Uterus (tissue), 4 donors: ENCODE data around the gene DNASE1L3. TPM values are rescaled to one million over a fixed set of nuclear protein-coding genes. Genes with fewer than 3 reads are reported as not detected.

Experiments used
- DNase-seq, 2 donors: peaks; one replicate each; pipeline ENCODE4 v3.0.0-alpha.2; 2019 to 2020
- H3K27ac ChIP-seq, 2 donors: fragments of 200-600 bp; sonication (generic); 1 replicate in 1 of 2; 2 replicates in 1 of 2; pipeline ENCODE4 v1.5.1; 2016 to 2018
- H3K27me3 ChIP-seq, 2 donors: fragments of 200-600 bp; sonication (generic); one replicate each; pipeline ENCODE4 v1.5.1; 2018 to 2019; ENCODE audit warnings: control low read depth in 1 of 2
- H3K36me3 ChIP-seq, 2 donors: fragments of 200-600 bp; sonication (generic); one replicate each; pipeline ENCODE4 v1.5.1; 2019; ENCODE audit warnings: control low read depth in 1 of 2
- H3K4me1 ChIP-seq, 2 donors: fragments of 200-600 bp; sonication (generic); one replicate each; pipeline ENCODE4 v1.5.1; 2018 to 2019; ENCODE audit warnings: control low read depth in 1 of 2
- H3K4me3 ChIP-seq, 2 donors: fragments of 200-600 bp; sonication (generic); 1 replicate in 1 of 2; 2 replicates in 1 of 2; pipeline ENCODE4 v1.5.1; 2018 to 2019; ENCODE audit warnings: mild to moderate bottlenecking in 1 of 2
- H3K9me3 ChIP-seq, 2 donors: fragments of 200-600 bp; sonication (generic); one replicate each; pipeline ENCODE4 v1.5.1; 2019; ENCODE audit warnings: control low read depth in 1 of 2
- POLR2A ChIP-seq, 2 donors: fragments of 450-650 bp; IDR thresholded peaks; one replicate each; pipeline ENCODE4 v1.6.1; 2016; ENCODE audit warnings: antibody characterized with exemption in 2 of 2, mild to moderate bottlenecking in 1 of 2, moderate library complexity in 1 of 2
- intact Hi-C: fragments of 100-400 bp; cut with DNase I; formaldehyde crosslinking; loops from one replicate; pipeline ENCODE4 v1.15.1; 2023; ENCODE audit warnings: low total_unique reads
- total RNA-seq, 4 donors: library from RNA; depleted of rRNA in 3 of 4; stranded (reverse); fragments of >200 nt in 3 of 4; gene quantifications; one replicate each; pipeline versions ENCODE4 v1.1.0 to v1.2.4, GENCODE V29; 2014 to 2023
- TF ChIP-seq, protein P1 (sequence below), 4 experiments: fragments of 200-600 bp in 2 of 4; fragments of 450-650 bp in 2 of 4; sonication (generic) in 2 of 4; IDR thresholded peaks; one replicate each; pipeline ENCODE4 v1.5.1; 2016 to 2019; ENCODE audit warnings: antibody characterized with exemption in 4 of 4, mild to moderate bottlenecking in 2 of 4, moderate library complexity in 1 of 4
- donor health status: DM: yes; HTN: yes; CAD: no.

Gene DNASE1L3
- total RNA-seq, 4 donors from 2014 or later: 0.77 to 3.2 (median 2.4) TPM

DNA sequence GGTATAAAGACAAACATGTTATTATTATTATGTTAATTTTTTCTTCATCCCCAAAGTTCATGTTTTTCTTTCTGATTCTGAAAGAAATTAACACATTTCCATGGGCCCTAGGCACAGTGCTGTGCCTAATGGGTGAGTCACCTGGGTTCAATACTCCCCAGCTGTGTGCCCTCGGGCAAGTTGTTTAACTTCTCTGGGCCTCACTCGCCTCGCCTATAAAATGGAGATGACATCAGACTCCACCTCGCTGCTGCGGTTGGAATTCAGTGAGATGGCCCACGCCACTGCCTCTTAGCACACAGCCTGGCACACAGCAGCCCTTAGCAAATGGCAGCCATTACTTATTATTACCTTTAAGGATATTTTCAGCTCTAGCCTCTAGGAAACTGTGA lies 22.6 kb downstream of the DNASE1L3 start:
- Histone ChIP-seq H3K4me1 (no peaks in the 10 kb centered on the region), H3K27ac (peak overlapping the region in 1 of 2 donors; percentile 47), H3K9me3 (no peaks in the 10 kb centered on the region), H3K27me3 (no peaks in the 10 kb centered on the region), H3K4me3 (no peak overlapping the region), H3K36me3 (no peaks in the 10 kb centered on the region)
- TF ChIP-seq, protein P1, sequence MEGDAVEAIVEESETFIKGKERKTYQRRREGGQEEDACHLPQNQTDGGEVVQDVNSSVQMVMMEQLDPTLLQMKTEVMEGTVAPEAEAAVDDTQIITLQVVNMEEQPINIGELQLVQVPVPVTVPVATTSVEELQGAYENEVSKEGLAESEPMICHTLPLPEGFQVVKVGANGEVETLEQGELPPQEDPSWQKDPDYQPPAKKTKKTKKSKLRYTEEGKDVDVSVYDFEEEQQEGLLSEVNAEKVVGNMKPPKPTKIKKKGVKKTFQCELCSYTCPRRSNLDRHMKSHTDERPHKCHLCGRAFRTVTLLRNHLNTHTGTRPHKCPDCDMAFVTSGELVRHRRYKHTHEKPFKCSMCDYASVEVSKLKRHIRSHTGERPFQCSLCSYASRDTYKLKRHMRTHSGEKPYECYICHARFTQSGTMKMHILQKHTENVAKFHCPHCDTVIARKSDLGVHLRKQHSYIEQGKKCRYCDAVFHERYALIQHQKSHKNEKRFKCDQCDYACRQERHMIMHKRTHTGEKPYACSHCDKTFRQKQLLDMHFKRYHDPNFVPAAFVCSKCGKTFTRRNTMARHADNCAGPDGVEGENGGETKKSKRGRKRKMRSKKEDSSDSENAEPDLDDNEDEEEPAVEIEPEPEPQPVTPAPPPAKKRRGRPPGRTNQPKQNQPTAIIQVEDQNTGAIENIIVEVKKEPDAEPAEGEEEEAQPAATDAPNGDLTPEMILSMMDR (IDR thresholded peaks at IDR 0.05): no peak
- no peak for TF ChIP-seq POLR2A (IDR thresholded peaks at IDR 0.05)
- intact Hi-C loops: no loop called here
- no peak for DNase-seq

DNA sequence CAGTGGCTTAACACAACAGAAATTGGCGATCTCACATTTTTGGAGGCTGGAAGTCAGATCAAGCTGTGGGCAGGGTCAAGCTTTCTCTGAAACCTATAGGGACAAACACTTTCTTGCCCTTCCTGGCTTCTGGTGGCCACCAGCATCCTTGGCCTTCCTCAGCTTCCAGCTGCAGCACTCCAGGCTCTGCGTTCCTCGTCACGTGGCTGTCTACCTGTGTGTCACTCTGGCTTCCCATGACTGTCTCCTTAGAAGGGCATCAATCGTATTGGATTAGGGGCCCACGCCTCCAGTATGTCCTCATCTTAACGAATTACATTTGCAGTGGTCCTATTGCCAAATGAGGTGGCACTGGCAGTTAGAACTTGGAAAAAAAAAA lies 25.8 kb downstream of the DNASE1L3 start:
- no peak for DNase-seq
- intact Hi-C loops: no loop called here
- no peak overlapping the region for H3K4me3 ChIP-seq
- no peaks in the 10 kb centered on the region for H3K27me3 ChIP-seq
- no peak overlapping the region for H3K27ac ChIP-seq
- H3K4me1 ChIP-seq: no peaks in the 10 kb centered on the region
- TF ChIP-seq POLR2A (IDR thresholded peaks at IDR 0.05): no peak
- TF ChIP-seq, protein P1 (IDR thresholded peaks at IDR 0.05): no peak
- no peaks in the 10 kb centered on the region for H3K9me3 ChIP-seq
- no peaks in the 10 kb centered on the region for H3K36me3 ChIP-seq

DNA sequence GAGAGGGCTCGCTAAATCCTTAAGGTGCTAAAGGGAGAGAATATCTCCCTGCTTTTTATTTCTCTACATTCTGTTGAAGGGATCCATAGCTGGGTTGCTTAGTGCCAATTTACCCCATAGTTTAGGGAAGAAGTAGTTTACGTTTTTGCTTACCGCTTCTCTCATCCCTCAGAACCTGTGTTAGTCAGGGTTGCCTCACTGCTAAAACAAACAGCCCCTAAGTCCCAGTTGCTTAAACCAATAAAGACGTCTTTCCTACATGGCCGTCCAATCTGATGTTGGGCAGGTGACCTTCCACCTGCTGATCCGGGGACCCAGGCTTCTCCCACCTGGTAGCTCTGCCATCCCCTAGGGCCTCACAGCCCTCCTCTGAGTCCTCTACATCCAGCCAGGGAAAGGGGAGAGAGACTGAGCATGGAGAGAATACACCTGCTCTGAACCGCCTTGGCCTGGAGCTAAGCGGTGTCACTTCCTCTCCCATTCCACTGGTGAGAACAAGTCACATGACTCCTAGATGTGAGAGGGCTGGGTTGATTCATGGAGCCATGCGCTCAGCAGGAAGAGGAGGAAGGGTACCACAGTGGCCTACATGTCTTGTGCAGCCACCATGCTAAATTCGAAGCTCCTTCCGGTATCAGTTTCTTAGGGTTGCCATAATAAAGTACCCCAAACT lies 26.3 kb downstream of the DNASE1L3 start:
- Histone ChIP-seq H3K27me3 (no peaks in the 10 kb centered on the region), H3K9me3 (no peaks in the 10 kb centered on the region), H3K4me3 (no peak overlapping the region), H3K36me3 (no peaks in the 10 kb centered on the region), H3K27ac (no peak overlapping the region), H3K4me1 (no peaks in the 10 kb centered on the region)
- TF ChIP-seq, protein P1 (IDR thresholded peaks at IDR 0.05): no peak
- TF ChIP-seq POLR2A (IDR thresholded peaks at IDR 0.05): no peak
- no peak for DNase-seq
- intact Hi-C loops: no loop called here

DNA sequence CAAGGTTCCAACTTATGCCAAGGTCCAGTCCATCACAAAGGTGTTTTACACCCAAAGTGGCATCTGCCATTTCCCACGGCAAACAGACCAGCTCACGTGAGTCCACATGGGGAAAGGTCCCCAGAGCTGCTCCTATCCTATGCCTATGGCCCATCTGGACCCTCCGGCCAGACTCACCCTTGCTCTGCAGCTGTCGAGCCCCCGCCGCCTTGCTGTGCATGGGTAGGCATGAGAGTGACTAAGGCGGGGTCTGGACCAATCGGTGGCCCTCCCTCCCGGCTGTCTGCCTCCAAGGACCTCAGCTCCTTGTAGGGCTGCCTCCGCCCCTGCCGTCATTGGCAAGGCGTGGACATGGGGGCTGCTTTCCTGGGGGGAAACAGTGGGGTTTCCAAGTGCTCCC lies 26.9 kb downstream of the DNASE1L3 start:
- no peak for TF ChIP-seq POLR2A (IDR thresholded peaks at IDR 0.05)
- TF ChIP-seq, protein P1 (IDR thresholded peaks at IDR 0.05): no peak

DNA sequence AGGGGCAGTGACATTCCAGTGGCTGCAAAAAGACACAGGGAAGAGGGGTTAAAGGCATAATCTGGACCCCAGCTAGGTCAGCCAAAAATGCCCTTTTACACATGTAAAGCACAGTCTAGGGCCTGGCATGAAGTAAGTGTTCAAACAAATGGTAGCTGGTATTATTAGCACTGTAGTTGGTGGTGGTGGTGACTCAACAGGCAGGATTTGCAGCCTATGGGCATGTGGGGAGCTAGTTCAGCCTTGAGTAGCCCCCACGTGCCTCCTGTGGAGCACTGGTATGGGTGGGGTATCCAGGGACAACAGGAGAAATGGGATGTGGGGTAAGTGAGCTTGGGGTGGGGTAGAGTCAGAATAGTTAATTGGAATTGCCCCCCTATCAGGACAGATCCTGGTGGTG lies 27.6 kb downstream of the DNASE1L3 start:
- H3K4me1 ChIP-seq: no peaks in the 10 kb centered on the region
- DNase-seq: no peak
- no peak overlapping the region for H3K4me3 ChIP-seq
- no peaks in the 10 kb centered on the region for H3K27me3 ChIP-seq
- intact Hi-C loops: no loop called here
- no peaks in the 10 kb centered on the region for H3K9me3 ChIP-seq
- H3K36me3 ChIP-seq: no peaks in the 10 kb centered on the region
- TF ChIP-seq POLR2A (IDR thresholded peaks at IDR 0.05): no peak
- TF ChIP-seq, protein P1 (IDR thresholded peaks at IDR 0.05): no peak
- no peak overlapping the region for H3K27ac ChIP-seq

More for the DNA sequence above, 26.9 kb downstream of the DNASE1L3 start:
- Histone ChIP-seq H3K9me3 (no peaks in the 10 kb centered on the region), H3K27me3 (no peaks in the 10 kb centered on the region), H3K36me3 (no peaks in the 10 kb centered on the region), H3K4me1 (no peaks in the 10 kb centered on the region), H3K4me3 (no peak overlapping the region), H3K27ac (no peak overlapping the region)
- DNase-seq: no peak
- intact Hi-C loops: no loop called here
